ENCODE data around the gene CASKIN2.
"Not testable (repeated sequence)": the region's sequence is repeated elsewhere in the genome, so short reads cannot be mapped to it uniquely, and the experiment has no call there.

CASKIN2 gene

GRCh38 chr17:75471207-75471606 lies 44.1 kb downstream of the CASKIN2 start:
- H3K27me3 Mint-ChIP-seq, result no peaks in the 10 kb centered on the region
- DNase-seq, result no peak
- no peak overlapping the region for H3K4me3 Mint-ChIP-seq
- peaks cover 31% of the 10 kb centered on the region for H3K36me3 Mint-ChIP-seq (ENCODE audit: low read depth)
- no peaks in the 10 kb centered on the region for H3K9me3 Mint-ChIP-seq
- no peaks in the 10 kb centered on the region for H3K4me1 Mint-ChIP-seq (ENCODE audit: low read depth)
- H3K27ac Mint-ChIP-seq, result no peak overlapping the region

GRCh38 chr17:75468779-75469373 lies 46.5 kb downstream of the CASKIN2 start:
- Mint-ChIP-seq H3K4me1 (ENCODE audit: low read depth) (peaks cover under 1% of the 10 kb centered on the region), H3K36me3 (ENCODE audit: low read depth) (peaks cover 22% of the 10 kb centered on the region), H3K4me3 (no peak overlapping the region), H3K27ac (no peak overlapping the region), H3K27me3 (no peaks in the 10 kb centered on the region), H3K9me3 (no peaks in the 10 kb centered on the region)
- no peak for DNase-seq

- no peaks in the 10 kb centered on the region for H3K9me3 Mint-ChIP-seq
- H3K4me1 Mint-ChIP-seq (ENCODE audit: low read depth), result peaks cover 6% of the 10 kb centered on the region
- H3K4me3 Mint-ChIP-seq, result no peak overlapping the region
- H3K27ac Mint-ChIP-seq, result no peak overlapping the region
- H3K27me3 Mint-ChIP-seq, result no peaks in the 10 kb centered on the region
- H3K36me3 Mint-ChIP-seq (ENCODE audit: low read depth), result peaks cover 19% of the 10 kb centered on the region
- DNase-seq, result no peak
These were observed 47.0 kb downstream of the CASKIN2 start for GRCh38 chr17:75468291-75468754.

- peaks cover 10% of the 10 kb centered on the region for H3K4me1 Mint-ChIP-seq (ENCODE audit: low read depth)
- no peaks in the 10 kb centered on the region for H3K9me3 Mint-ChIP-seq
- H3K27me3 Mint-ChIP-seq, result no peaks in the 10 kb centered on the region
- DNase-seq, result no peak
- H3K27ac Mint-ChIP-seq, result no peak overlapping the region
- peaks cover 3% of the 10 kb centered on the region for H3K36me3 Mint-ChIP-seq (ENCODE audit: low read depth)
- H3K4me3 Mint-ChIP-seq, result no peak overlapping the region
These were observed 50.3 kb downstream of the CASKIN2 start for GRCh38 chr17:75465039-75465438.

- H3K4me1 Mint-ChIP-seq (ENCODE audit: low read depth), result peaks cover 14% of the 10 kb centered on the region
- DNase-seq, result no peak
- H3K36me3 Mint-ChIP-seq (ENCODE audit: low read depth), result peaks cover 3% of the 10 kb centered on the region
- H3K9me3 Mint-ChIP-seq, result no peaks in the 10 kb centered on the region
- no peaks in the 10 kb centered on the region for H3K27me3 Mint-ChIP-seq
- H3K4me3 Mint-ChIP-seq, result no peak overlapping the region
- no peak overlapping the region for H3K27ac Mint-ChIP-seq
These were observed 51.7 kb downstream of the CASKIN2 start for GRCh38 chr17:75463603-75464002.

GRCh38 chr17:75460295-75460694 lies 55.0 kb downstream of the CASKIN2 start:
- Mint-ChIP-seq H3K4me1 (ENCODE audit: low read depth) (peaks cover 35% of the 10 kb centered on the region), H3K9me3 (no peaks in the 10 kb centered on the region), H3K27ac (peak overlapping the region; percentile 23), H3K4me3 (no peak overlapping the region), H3K36me3 (ENCODE audit: low read depth) (peaks cover 14% of the 10 kb centered on the region), H3K27me3 (no peaks in the 10 kb centered on the region)
- no peak for DNase-seq

GRCh38 chr17:75459590-75460267 lies 55.6 kb downstream of the CASKIN2 start:
- Mint-ChIP-seq H3K27ac (no peak overlapping the region), H3K4me3 (no peak overlapping the region), H3K4me1 (ENCODE audit: low read depth) (peaks cover 35% of the 10 kb centered on the region)

GRCh38 chr17:75459246-75459589 lies 56.1 kb downstream of the CASKIN2 start:
- DNase-seq, result no peak
- Mint-ChIP-seq H3K9me3 (no peaks in the 10 kb centered on the region), H3K4me1 (ENCODE audit: low read depth) (peaks cover 38% of the 10 kb centered on the region), H3K27me3 (no peaks in the 10 kb centered on the region), H3K27ac (no peak overlapping the region), H3K4me3 (no peak overlapping the region), H3K36me3 (ENCODE audit: low read depth) (peaks cover 11% of the 10 kb centered on the region)

More at GRCh38 chr17:75459590-75460267, 55.6 kb downstream of the CASKIN2 start:
- Mint-ChIP-seq H3K27me3 (no peaks in the 10 kb centered on the region), H3K9me3 (no peaks in the 10 kb centered on the region), H3K36me3 (ENCODE audit: low read depth) (peaks cover 11% of the 10 kb centered on the region)
- DNase-seq, result no peak

GRCh38 chr17:75457047-75457654 lies 58.2 kb downstream of the CASKIN2 start:
- Mint-ChIP-seq H3K4me1 (ENCODE audit: low read depth) (peaks cover 34% of the 10 kb centered on the region), H3K27ac (peak overlapping the region; percentile 92), H3K9me3 (no peaks in the 10 kb centered on the region), H3K27me3 (no peaks in the 10 kb centered on the region), H3K36me3 (ENCODE audit: low read depth) (peaks cover 11% of the 10 kb centered on the region), H3K4me3 (peak overlapping the region; percentile 92)
- no peak for DNase-seq

GRCh38 chr17:75456417-75457046 lies 58.8 kb downstream of the CASKIN2 start, which contains the start of gene TMEM94:
Gene TMEM94, plus strand, starts transcription at chr17:75456635. Its CDS starts 15,271 bp downstream, at chr17:75471906.
- H3K4me3 Mint-ChIP-seq, result peak within 1 kb of the TSS; percentile 92

GRCh38 chr17:75456039-75456416 lies 59.3 kb downstream of the CASKIN2 start:
- Mint-ChIP-seq H3K27ac (peak overlapping the region; percentile 92), H3K4me3 (peak overlapping the region; percentile 92), H3K4me1 (ENCODE audit: low read depth) (peaks cover 34% of the 10 kb centered on the region), H3K36me3 (ENCODE audit: low read depth) (peaks cover 11% of the 10 kb centered on the region), H3K9me3 (no peaks in the 10 kb centered on the region), H3K27me3 (no peaks in the 10 kb centered on the region)
- DNase-seq, result no peak

More at GRCh38 chr17:75456417-75457046, 58.8 kb downstream of the CASKIN2 start, which contains the start of gene TMEM94:
- peaks cover 11% of the 10 kb centered on the region for H3K36me3 Mint-ChIP-seq (ENCODE audit: low read depth)
- peaks cover 34% of the 10 kb centered on the region for H3K4me1 Mint-ChIP-seq (ENCODE audit: low read depth)
- peak within 1 kb of the TSS; percentile 92 for H3K27ac Mint-ChIP-seq
- DNase-seq, result peak; percentile 89
- H3K9me3 Mint-ChIP-seq, result no peaks in the 10 kb centered on the region
- H3K27me3 Mint-ChIP-seq, result no peaks in the 10 kb centered on the region

- not testable (repeated sequence) for H3K4me3 Mint-ChIP-seq, DNase-seq, H3K27ac Mint-ChIP-seq, H3K9me3 Mint-ChIP-seq, H3K27me3 Mint-ChIP-seq
- Mint-ChIP-seq H3K36me3 (ENCODE audit: low read depth) (peaks cover 11% of the 10 kb centered on the region), H3K4me1 (ENCODE audit: low read depth) (peaks cover 29% of the 10 kb centered on the region)
These were observed 60.7 kb downstream of the CASKIN2 start for GRCh38 chr17:75454672-75455071.

GRCh38 chr17:75454193-75454592 lies 61.1 kb downstream of the CASKIN2 start:
- Mint-ChIP-seq H3K27me3 (no peaks in the 10 kb centered on the region), H3K4me1 (ENCODE audit: low read depth) (peaks cover 29% of the 10 kb centered on the region), H3K9me3 (no peaks in the 10 kb centered on the region), H3K27ac (no peak overlapping the region), H3K4me3 (no peak overlapping the region), H3K36me3 (ENCODE audit: low read depth) (peaks cover 11% of the 10 kb centered on the region)
- DNase-seq, result no peak

GRCh38 chr17:75450270-75450669 lies 65.1 kb downstream of the CASKIN2 start:
- Mint-ChIP-seq H3K4me1 (ENCODE audit: low read depth) (peaks cover 6% of the 10 kb centered on the region), H3K9me3 (no peaks in the 10 kb centered on the region), H3K27ac (no peak overlapping the region), H3K27me3 (no peaks in the 10 kb centered on the region), H3K36me3 (ENCODE audit: low read depth) (no peaks in the 10 kb centered on the region), H3K4me3 (no peak overlapping the region)
- no peak for DNase-seq
